Measurements from ENCODE around the gene TMEM244.
"Not testable (repeated sequence)": the region's sequence is repeated elsewhere in the genome, so short reads cannot be mapped to it uniquely, and the experiment has no call there.

TMEM244 gene, protein sequence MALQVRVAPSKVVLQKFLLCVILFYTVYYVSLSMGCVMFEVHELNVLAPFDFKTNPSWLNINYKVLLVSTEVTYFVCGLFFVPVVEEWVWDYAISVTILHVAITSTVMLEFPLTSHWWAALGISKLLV

GRCh38 chr6:129860908-129861665 is at the start of gene TMEM244:
TSS of gene TMEM244 (minus strand) at chr6:129861315. CDS start at chr6:129861188, 127 bp downstream.
- DNase-seq: no peak

DNA sequence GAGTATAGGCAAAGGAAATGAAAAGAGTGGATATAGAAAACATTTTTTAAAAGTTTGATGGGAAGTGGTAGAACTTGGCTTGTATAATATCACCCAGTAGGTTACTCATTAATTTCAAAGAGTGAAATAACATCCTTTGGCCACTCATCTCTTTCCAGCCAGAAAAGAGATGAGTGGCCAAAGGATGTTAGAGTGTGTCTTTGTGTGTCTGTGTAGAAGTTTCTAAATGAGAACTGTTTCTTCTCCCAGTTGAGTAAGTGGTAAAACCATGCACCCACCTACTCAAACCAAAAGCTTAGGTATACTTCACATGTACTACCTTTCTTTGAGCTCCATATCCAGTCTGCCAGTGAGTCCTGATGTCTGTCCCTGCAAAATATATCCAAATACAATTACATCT is 47.7 kb upstream of the TMEM244 start:
- DNase-seq: no peak

DNA sequence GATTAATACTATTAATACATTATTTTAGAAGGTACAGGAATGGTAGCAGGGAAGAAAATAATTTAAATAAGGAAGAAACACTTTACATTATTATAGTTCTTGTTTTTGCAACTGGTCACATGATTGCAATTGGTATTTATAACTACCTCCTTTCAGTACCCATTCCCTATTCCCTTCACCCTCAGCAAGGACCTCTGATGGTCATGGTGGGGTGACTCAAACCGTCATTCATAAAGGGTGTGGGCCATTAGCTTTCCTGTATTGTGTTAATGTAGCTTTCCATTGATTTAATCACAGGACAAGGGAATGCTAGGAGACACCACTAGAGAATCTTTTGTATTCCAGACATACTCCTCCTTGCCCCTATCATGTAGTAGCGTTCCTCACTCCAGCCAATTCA is 47.2 kb upstream of the TMEM244 start:
- no peak for DNase-seq

DNA sequence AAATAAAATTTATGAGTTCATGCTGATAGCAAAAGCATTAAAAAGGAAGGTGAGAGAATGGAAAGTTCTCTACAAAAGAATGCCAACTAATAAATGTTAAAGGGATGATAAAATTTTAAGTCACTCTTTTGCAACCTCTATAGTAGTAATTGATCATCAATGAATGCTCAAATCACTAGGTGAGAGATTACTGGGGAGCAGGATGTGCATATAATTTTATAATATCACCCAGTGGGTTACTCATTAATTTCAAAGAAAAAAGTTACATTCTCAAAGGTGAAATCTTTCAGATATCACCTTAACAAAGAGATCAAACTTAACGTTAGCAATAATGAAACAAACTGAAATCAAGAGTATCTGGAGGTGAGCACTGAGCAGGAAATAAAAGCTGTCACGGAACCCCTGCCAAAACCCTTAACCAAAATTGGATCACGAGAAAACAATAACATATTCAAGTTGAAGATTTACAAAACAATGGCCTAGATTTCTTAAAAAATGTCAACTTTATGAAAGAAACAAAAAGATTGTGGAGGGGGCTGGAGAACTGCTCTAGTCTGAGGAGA is 45.5 kb upstream of the TMEM244 start:
- no peak for DNase-seq

GRCh38 chr6:129903082-129903481 is 42.0 kb upstream of the TMEM244 start:
- DNase-seq: no peak

- no peak for DNase-seq
These were observed 41.6 kb upstream of the TMEM244 start for GRCh38 chr6:129902681-129903080.

DNA sequence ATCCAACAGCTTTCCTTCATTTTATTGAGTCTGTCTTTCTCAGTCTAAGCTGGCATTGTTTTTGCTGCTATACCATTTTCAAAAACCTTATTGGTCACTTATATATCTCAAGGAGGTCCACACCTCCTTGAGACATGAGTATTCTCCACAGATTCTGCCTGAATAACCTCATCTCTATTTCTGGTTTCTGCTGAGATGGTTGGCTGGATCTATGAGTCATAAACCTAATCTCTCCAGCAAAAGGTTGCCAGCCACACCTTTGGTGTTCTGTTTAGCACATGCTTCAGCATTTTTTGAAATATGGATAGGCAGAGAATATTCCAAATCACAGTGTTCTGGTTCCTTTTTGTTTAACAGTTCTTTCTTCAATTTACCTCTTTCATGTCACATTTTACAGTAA is 40.8 kb upstream of the TMEM244 start:
- DNase-seq: no peak

- DNase-seq: no peak
These were observed 34.6 kb upstream of the TMEM244 start for GRCh38 chr6:129895692-129896091.

GRCh38 chr6:129894921-129895320 is 33.8 kb upstream of the TMEM244 start:
- DNase-seq: no peak

DNA sequence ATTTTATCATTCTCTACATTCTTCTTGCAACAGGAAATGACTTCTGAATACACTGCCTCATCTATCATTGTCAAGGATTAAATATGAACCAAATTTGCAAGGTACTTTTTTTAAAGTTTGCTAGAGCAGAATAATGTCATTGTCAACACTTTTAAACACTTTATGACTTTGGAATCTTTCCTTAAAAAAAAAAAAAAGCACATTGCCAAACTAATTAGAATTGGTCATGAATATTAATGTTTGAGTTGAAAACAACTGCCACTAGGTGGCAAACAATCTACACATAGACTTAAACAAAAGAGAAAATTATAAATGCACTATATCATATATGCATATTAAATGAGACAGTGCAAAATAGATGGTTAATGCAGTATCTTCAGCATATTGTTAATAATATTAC is 32.5 kb upstream of the TMEM244 start:
- DNase-seq: peak; percentile 20

DNA sequence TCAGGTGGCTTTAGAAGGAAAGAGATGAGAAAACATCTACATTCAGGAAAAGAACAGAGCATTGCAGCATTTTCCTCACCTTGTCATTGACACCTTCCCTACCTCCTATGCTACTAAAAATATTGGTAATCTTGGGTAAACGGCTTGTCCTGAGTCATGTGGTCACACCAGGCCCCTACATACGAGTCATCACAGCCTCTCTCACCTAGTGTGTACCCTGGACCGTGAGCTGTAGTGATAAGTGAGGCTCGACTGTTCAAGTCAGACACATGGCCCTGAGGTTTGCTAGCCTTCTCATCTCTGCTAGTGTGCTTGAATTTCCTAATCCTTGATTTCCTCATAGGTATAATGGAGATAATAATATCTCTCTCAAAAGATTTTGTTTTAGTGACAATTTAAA is 29.6 kb upstream of the TMEM244 start:
- DNase-seq: no peak

GRCh38 chr6:129890164-129890563 is 29.0 kb upstream of the TMEM244 start:
- DNase-seq: no peak

DNA sequence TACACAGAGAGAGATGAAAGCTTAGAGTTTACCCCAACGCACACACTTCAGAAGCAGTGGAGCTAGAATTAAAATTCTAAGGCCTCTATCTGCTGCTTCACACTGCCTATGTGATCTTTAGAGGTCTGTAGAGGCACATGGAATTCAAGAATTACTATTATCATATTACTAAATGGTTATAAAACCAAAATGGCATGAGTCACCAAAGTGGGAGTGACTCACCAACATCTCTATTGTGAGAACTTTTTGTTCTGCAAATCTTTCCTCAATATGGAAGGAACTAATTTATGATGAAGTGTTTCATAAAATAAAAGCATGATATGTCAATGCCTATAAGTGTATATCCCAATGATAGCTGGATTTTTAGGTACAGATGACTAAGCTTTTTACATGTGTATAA is 28.5 kb upstream of the TMEM244 start:
- no peak for DNase-seq

GRCh38 chr6:129886401-129887155 is 25.5 kb upstream of the TMEM244 start:
- no peak for DNase-seq

- no peak for DNase-seq
These were observed 23.1 kb upstream of the TMEM244 start for GRCh38 chr6:129884211-129884610.

- DNase-seq: no peak
These were observed 21.5 kb upstream of the TMEM244 start for GRCh38 chr6:129882510-129883023.

DNA sequence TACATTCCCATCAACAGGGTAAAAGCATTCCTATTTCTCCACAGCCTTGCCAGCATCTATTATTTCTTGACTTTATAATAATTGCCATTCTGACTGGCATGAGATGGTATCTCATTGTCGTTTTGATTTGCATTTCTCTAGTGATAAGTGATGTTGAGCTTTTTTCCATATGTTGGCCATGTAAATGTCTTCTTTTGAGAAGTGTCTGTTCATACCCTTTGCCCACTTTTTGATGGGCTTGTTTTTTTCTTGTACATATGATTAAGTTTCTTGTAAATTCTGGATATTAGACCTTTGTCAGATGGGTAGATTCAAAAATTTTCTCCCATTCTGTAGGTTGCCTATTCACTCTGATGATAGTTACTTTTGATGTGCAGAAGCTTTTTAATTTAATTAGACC is 16.8 kb upstream of the TMEM244 start:
- not testable (repeated sequence) for DNase-seq

- no peak for DNase-seq
These were observed 14.8 kb upstream of the TMEM244 start for GRCh38 chr6:129875610-129876520.

DNA sequence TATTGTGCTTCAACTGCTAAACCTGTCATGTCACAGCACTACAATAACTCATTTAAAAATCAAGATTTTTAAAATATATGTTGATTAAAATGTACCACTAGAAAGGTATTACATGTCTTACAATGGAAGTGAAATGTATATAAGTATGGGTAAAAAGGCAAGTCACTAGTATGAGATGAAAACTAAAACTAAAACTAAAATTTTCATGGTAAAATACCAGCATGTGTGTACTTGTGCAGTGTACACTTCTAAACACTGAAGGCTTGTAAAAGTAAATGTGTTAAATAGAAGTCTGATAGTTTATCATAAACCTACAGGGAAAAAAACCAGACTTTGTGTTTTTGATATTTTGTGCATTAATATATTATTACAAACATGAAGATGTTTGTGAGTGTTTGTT is 13.7 kb upstream of the TMEM244 start:
- DNase-seq: no peak

DNA sequence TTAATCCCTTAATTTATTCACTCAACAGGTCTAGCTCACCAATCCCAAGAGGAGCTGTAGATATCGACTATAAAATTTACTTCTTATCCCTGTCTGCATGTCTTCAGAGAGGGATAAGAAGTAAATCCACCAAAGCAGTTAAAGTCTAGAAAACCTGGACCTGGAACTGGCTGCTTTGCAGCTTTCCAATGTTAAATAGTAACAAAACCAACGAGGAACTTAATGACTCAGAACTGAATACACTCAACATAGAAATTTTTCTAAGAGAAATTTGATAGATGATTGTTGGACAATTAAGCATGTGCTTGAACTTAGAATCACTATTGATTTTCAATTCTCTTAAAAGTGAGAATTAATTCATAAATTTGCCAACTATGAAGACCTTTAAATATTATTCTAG is 11.5 kb upstream of the TMEM244 start:
- DNase-seq: no peak

- no peak for DNase-seq
These were observed 10.1 kb upstream of the TMEM244 start for GRCh38 chr6:129871221-129871620.

- no peak for DNase-seq
These were observed 6.3 kb upstream of the TMEM244 start for GRCh38 chr6:129867403-129867802.

DNA sequence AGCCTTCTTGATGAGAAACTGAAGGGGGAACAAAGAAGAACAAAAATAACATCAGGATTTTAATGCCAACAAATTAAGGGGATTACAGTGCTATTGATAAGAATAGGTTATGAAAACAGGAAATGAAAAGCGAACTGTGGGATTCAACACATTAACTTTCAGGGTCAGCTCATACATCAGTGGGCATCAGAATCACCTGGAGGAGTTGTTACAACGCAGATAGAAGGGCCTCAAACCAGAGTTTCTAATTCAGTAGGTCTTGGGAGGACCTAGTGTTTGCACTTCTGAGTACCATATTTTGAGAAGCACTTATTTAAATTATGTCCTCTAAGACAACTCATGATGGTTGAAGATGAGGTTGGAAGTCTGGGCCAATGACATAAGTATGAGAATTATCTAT is 5.6 kb upstream of the TMEM244 start:
- no peak for DNase-seq

Measured in NCI-H1105 treated with DMSO at 0.1 percent for 48 hours (cell line).